A549 (cell line): ENCODE measurements around the gene ANKRD6. TPM values are rescaled to one million over a fixed set of nuclear protein-coding genes. Genes with fewer than 3 reads are reported as not detected.

Experiments
- ATAC-seq, 2 experiments: fragments of 200-7000 bp in 1 of 2; fragments of >200 bp in 1 of 2; cut with Nextera tagmentation in 1 of 2; cut with Tn5 transposase in 1 of 2; 3 replicates each; pipeline versions ENCODE4 v1.8.0 to v1.9.1; 2018 to 2020; ENCODE audit warnings: mild to moderate bottlenecking in 1 of 2, moderate library complexity in 1 of 2
- CTCF ChIA-PET: fragments of 300-600 bp; sonication (Branson Sonifier 250); formaldehyde crosslinking; extraction: SDS; loops from one replicate; lab custom pipeline; 2021; ENCODE audit warnings: antibody characterized with exemption, inconsistent platforms; lab: Yijun Ruan, JAX
- POLR2A ChIA-PET: fragments of 350-600 bp; formaldehyde crosslinking; extraction: SDS; loops from one replicate; lab custom pipeline; 2021; ENCODE audit warnings: antibody characterized with exemption, inconsistent platforms; lab: Yijun Ruan, JAX
- DNase-seq, 2 experiments: peaks; one replicate each; pipeline versions ENCODE4 v3.0.0 to v3.0.0-alpha.2; 2011 to 2016; ENCODE audit warnings: low read depth in 1 of 2, low spot score in 1 of 2
- FAIRE-seq: peaks from 2 replicates; lab custom pipeline; 2011; peaks lifted over from hg19 to GRCh38; lab: Jason Lieb, UNC
- H3K27ac ChIP-seq, 2 experiments: fragments of >200 bp; sonication (Bioruptor Twin); formaldehyde crosslinking; 3 replicates each; pipeline ENCODE4 v1.5.1; 2016 to 2017
- H3K4me1 ChIP-seq: fragments of >200 bp; sonication (Bioruptor Twin); formaldehyde crosslinking; 3 replicates; pipeline ENCODE4 v1.6.1; 2016
- H3K4me2 ChIP-seq: fragments of >200 bp; sonication (Bioruptor Twin); formaldehyde crosslinking; 3 replicates; pipeline ENCODE4 v1.6.1; 2016
- H3K4me3 ChIP-seq: fragments of >200 bp; sonication (Bioruptor Twin); formaldehyde crosslinking; 3 replicates; pipeline ENCODE4 v1.5.1; 2016
- H3K9me3 ChIP-seq: fragments of >200 bp; sonication (Bioruptor Twin); formaldehyde crosslinking; 3 replicates; pipeline ENCODE4 v1.6.1; 2016
- ATOH8 ChIP-seq: fragments of 250-450 bp; sonication (Bioruptor Pico); IDR thresholded peaks from 2 replicates; pipeline ENCODE4 v1.5.0; 2020; ENCODE audit warnings: low read depth, mild to moderate bottlenecking, moderate library complexity
- CBX8 ChIP-seq: fragments of 200-600 bp; sonication (generic); IDR thresholded peaks from 2 replicates; pipeline ENCODE4 v1.6.1; 2016
- EHF ChIP-seq: fragments of 250-450 bp; sonication (Bioruptor Pico); IDR thresholded peaks from 2 replicates; pipeline ENCODE4 v1.5.0; 2020; ENCODE audit warnings: mild to moderate bottlenecking
- EP300 ChIP-seq, 2 experiments: fragments of >200 bp; sonication (Bioruptor Twin); formaldehyde crosslinking; IDR thresholded peaks; 2 replicates in 1 of 2; 3 replicates in 1 of 2; pipeline ENCODE4 v1.6.1; 2016 to 2017
- FOSB ChIP-seq: fragments of 250-450 bp; sonication (Bioruptor Pico); IDR thresholded peaks from 2 replicates; pipeline ENCODE4 v1.5.0; 2020; ENCODE audit warnings: mild to moderate bottlenecking, moderate library complexity
- HOXB13 ChIP-seq: fragments of 250-450 bp; sonication (Bioruptor Pico); IDR thresholded peaks from 2 replicates; pipeline ENCODE4 v1.5.0; 2020; ENCODE audit warnings: low read depth, mild to moderate bottlenecking, moderate library complexity
- NFE2L2 ChIP-seq: fragments of 150-350 bp; conservative IDR thresholded peaks from 2 replicates; pipeline ENCODE4 v1.6.1; 2014; ENCODE audit warnings: low read length
- RCOR1 ChIP-seq: fragments of 150-350 bp; IDR thresholded peaks from 2 replicates; pipeline ENCODE4 v1.6.1; 2014; ENCODE audit warnings: antibody characterized with exemption, low read length, low read depth
- REST ChIP-seq: fragments of 200-600 bp; sonication (generic); IDR thresholded peaks from 2 replicates; pipeline ENCODE4 v1.6.1; 2016; ENCODE audit warnings: antibody characterized with exemption, mild to moderate bottlenecking, moderate library complexity
- RFX5 ChIP-seq: fragments of 450-650 bp; IDR thresholded peaks from 2 replicates; pipeline ENCODE4 v1.7.1; 2014; ENCODE audit warnings: antibody characterized with exemption, mild to moderate bottlenecking, moderate library complexity
- RNF2 ChIP-seq: fragments of 200-600 bp; sonication (generic); IDR thresholded peaks from 2 replicates; pipeline ENCODE4 v1.6.1; 2016; ENCODE audit warnings: low read depth, mild to moderate bottlenecking, antibody characterized with exemption, moderate library complexity, borderline replicate concordance
- ZC3H11A ChIP-seq: fragments of 450-650 bp; IDR thresholded peaks from 2 replicates; pipeline ENCODE4 v1.6.1; 2014; ENCODE audit warnings: antibody characterized with exemption, mild to moderate bottlenecking
- ZFP36 ChIP-seq: fragments of 450-650 bp; IDR thresholded peaks from 2 replicates; pipeline ENCODE4 v1.6.1; 2014; ENCODE audit warnings: borderline replicate concordance; ENCODE audit not compliant: partially characterized antibody
- ZSCAN20 ChIP-seq: fragments of 250-450 bp; sonication (Bioruptor Pico); IDR thresholded peaks from 2 replicates; pipeline ENCODE4 v1.8.0; 2022; ENCODE audit warnings: mild to moderate bottlenecking, moderate library complexity
- WGBS: methylation state at CpG from one replicate; pipeline ENCODE4 v1.1.6; 2017; ENCODE audit errors: missing lambda C conversion rate; 5-methylcytosine and 5-hydroxymethylcytosine counted together
- polyA plus RNA-seq, 4 experiments: library from polyadenylated mRNA; depleted of rRNA in 3 of 4; stranded (reverse); fragments of >200 nt; fragmentation: RNase III in 1 of 4; extraction: RNeasy Plus Mini Kit Qiagen cat#74134 plus additional on column Dnase treatment in 1 of 4; gene quantifications; 2 replicates in 3 of 4; 3 replicates in 1 of 4; pipeline ENCODE4 v1.2.3, GENCODE V29; 2011 to 2017

ANKRD6 gene
- polyA plus RNA-seq, 2 of the 4 experiments (the other 2 are of a cell fraction): 2.2 to 3.6 TPM

- TF ChIP-seq ZFP36 (no peak), RFX5 (no peak), REST (no peak), RNF2 (no peak), ZSCAN20 (CRISPR knock-in tag) (no peak), HOXB13 (CRISPR knock-in tag) (no peak), ATOH8 (CRISPR knock-in tag) (no peak), FOSB (CRISPR knock-in tag) (no peak), NFE2L2 (no peak), EP300 (IDR thresholded peaks at IDR 0.05) (no peak), CBX8 (no peak), ZC3H11A (no peak), RCOR1 (no peak)
- TF ChIP-seq, all 56 proteins: peak for 0
- 19% methylated on average over 3 of the region's 3 CpGs for WGBS
- no peak for DNase-seq
- no peak overlapping the region for H3K27ac ChIP-seq
- H3K9me3 ChIP-seq: 0 out of 3 replicates have a peak, but pooled peaks cover 2% of the 10 kb centered on the region
- H3K4me2 ChIP-seq: no peak overlapping the region
- FAIRE-seq: no peak
- no peak overlapping the region for H3K4me3 ChIP-seq
- ChIA-PET CTCF (interaction anchor here (1.1 kb wide), 1 partner anchor 11 kb away, joined by 3 read pairs; no protein-coding TSS in a partner anchor), POLR2A (no interaction called here)
- no peak for ATAC-seq
- H3K4me1 ChIP-seq: no peaks in the 10 kb centered on the region
These were observed 122.9 kb downstream of the ANKRD6 start for GRCh38 chr6:89555806-89556205.

- H3K4me2 ChIP-seq: no peak overlapping the region
- H3K9me3 ChIP-seq: 0 out of 3 replicates have a peak, but pooled peaks cover 2% of the 10 kb centered on the region
- CTCF ChIA-PET: no interaction called here
- ATAC-seq (no peak), FAIRE-seq (no peak), DNase-seq (no peak)
- TF ChIP-seq REST (peak; percentile 85), EHF (CRISPR knock-in tag) (no peak)
- POLR2A ChIA-PET: no interaction called here
- no peak overlapping the region for H3K4me3 ChIP-seq
- 5% methylated on average over 1 of the region's 1 CpG for WGBS
- no peaks in the 10 kb centered on the region for H3K4me1 ChIP-seq
- no peak overlapping the region for H3K27ac ChIP-seq
These were observed 126.5 kb downstream of the ANKRD6 start for GRCh38 chr6:89559487-89559886.
